B cell (primary cell): Measurements from ENCODE around the gene NR6A1.

ENCODE experiments used
- EZH2 ChIP-seq: IDR thresholded peaks from 2 replicates; pipeline ENCODE4 v1.6.1; 2012; ENCODE audit warnings: borderline replicate concordance, low read depth, mild to moderate bottlenecking, moderate library complexity, low read length; ENCODE audit not compliant: insufficient read depth, poor library complexity, severe bottlenecking
- TF ChIP-seq, protein P1 (sequence below): fragments of 200-600 bp; IDR thresholded peaks from one replicate; pipeline ENCODE4 v1.8.0; 2022; ENCODE audit warnings: antibody characterized with exemption, mild to moderate bottlenecking

DNA sequence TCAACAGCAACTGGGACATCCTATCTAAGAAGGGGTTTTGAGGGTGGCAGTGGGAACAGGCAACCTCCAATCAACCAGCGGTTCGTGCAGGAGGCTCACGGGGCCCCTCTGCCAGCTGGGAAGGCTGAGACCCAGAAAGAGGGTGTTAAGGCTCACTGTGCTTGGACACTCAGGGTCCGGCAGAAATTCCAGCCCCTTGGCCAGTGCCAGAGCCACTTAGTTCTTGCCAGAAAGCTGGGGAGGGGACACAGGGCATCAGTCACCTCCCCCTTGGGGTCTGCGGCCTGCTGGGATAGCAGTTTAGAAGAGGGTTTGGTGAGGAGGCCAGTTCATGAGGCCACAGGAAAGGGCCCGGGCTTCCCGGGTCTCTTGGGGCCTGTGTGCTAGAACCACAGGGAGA is 300.4 kb downstream of the NR6A1 start:
- TF ChIP-seq, protein P1, sequence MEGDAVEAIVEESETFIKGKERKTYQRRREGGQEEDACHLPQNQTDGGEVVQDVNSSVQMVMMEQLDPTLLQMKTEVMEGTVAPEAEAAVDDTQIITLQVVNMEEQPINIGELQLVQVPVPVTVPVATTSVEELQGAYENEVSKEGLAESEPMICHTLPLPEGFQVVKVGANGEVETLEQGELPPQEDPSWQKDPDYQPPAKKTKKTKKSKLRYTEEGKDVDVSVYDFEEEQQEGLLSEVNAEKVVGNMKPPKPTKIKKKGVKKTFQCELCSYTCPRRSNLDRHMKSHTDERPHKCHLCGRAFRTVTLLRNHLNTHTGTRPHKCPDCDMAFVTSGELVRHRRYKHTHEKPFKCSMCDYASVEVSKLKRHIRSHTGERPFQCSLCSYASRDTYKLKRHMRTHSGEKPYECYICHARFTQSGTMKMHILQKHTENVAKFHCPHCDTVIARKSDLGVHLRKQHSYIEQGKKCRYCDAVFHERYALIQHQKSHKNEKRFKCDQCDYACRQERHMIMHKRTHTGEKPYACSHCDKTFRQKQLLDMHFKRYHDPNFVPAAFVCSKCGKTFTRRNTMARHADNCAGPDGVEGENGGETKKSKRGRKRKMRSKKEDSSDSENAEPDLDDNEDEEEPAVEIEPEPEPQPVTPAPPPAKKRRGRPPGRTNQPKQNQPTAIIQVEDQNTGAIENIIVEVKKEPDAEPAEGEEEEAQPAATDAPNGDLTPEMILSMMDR = no peak
- TF ChIP-seq EZH2 = no peak
